ENCODE data around the gene ACOT7. TPM values are rescaled to one million over a fixed set of nuclear protein-coding genes. Genes with fewer than 3 reads are reported as not detected.
A peak's percentile ranks its signal among the peaks of the same experiment; 100 is the strongest.

Gene ACOT7
- total and polyA plus RNA-seq, 2 experiments from 2014 or later = 20.3 to 39.9 TPM

DNA sequence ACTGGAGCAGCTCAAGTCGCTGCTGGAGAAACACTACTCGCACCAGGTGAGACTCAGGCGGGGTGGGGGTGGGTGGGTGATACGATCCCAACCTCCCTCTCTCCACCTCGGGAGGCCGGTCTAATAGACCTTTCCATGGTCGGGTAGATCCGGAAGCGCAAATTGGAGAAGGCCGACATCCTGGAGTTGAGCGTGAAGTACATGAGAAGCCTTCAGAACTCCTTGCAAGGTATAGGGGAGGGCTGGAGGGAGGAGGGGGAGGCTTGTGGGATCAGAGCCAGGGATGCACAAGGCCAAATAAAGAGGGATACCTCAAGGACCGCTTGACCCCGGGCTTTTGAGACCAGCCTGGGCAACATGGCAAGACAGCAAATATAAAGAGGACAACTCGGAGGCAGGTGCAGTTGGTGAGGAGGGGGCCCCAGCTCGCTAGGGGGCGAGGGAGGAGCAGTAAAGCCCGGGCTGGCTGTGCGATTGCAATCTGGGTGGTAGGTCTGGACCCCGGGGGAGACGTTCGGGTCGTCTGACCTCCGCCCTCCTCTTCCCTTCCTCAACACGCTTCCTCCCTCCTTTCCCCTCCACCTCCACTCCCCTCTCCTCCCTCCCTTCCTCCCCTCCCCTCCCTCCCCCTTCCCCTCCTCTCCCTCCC lies 149.0 kb downstream of the ACOT7 start:
- H3K4me3 ChIP-seq = no peak overlapping the region
- H4K20me1 ChIP-seq (ENCODE audit: insufficient read depth, poor library complexity, severe bottlenecking) = no peaks in the 10 kb centered on the region
- H3K79me2 ChIP-seq = no peaks in the 10 kb centered on the region
- H3K4me1 ChIP-seq (ENCODE audit: insufficient read depth) = peaks cover 24% of the 10 kb centered on the region
- no peak overlapping the region for H3K4me2 ChIP-seq
- WGBS (ENCODE audit: low lambda C conversion rate, missing lambda C conversion rate) = 6% methylated on average over 11 of the region's 24 CpGs
- H2AFZ ChIP-seq = no peak overlapping the region
- TF ChIP-seq EZH2phosphoT487 (IDR thresholded peaks at IDR 0.05; ENCODE audit: low read depth, severe bottlenecking, unreplicated experiment) = no peak
- no peak for TF ChIP-seq EZH2 (IDR thresholded peaks at IDR 0.05; ENCODE audit: borderline replicate concordance)
- TF ChIP-seq, protein P1, sequence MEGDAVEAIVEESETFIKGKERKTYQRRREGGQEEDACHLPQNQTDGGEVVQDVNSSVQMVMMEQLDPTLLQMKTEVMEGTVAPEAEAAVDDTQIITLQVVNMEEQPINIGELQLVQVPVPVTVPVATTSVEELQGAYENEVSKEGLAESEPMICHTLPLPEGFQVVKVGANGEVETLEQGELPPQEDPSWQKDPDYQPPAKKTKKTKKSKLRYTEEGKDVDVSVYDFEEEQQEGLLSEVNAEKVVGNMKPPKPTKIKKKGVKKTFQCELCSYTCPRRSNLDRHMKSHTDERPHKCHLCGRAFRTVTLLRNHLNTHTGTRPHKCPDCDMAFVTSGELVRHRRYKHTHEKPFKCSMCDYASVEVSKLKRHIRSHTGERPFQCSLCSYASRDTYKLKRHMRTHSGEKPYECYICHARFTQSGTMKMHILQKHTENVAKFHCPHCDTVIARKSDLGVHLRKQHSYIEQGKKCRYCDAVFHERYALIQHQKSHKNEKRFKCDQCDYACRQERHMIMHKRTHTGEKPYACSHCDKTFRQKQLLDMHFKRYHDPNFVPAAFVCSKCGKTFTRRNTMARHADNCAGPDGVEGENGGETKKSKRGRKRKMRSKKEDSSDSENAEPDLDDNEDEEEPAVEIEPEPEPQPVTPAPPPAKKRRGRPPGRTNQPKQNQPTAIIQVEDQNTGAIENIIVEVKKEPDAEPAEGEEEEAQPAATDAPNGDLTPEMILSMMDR (IDR thresholded peaks at IDR 0.05; ENCODE audit: poor library complexity) = no peak
- no peaks in the 10 kb centered on the region for H3K9me2 ChIP-seq (replicated peaks; ENCODE audit: insufficient read depth)
- no peak overlapping the region for H3K27ac ChIP-seq
- DNase-seq (ENCODE audit: low spot score) = no peak
- H3K9me3 ChIP-seq (ENCODE audit: low read depth) = no peaks in the 10 kb centered on the region
- peaks cover 91% of the 10 kb centered on the region for H3K27me3 ChIP-seq
- H3K36me3 ChIP-seq (replicated peaks; ENCODE audit: insufficient read depth, low read depth) = no peaks in the 10 kb centered on the region

DNA sequence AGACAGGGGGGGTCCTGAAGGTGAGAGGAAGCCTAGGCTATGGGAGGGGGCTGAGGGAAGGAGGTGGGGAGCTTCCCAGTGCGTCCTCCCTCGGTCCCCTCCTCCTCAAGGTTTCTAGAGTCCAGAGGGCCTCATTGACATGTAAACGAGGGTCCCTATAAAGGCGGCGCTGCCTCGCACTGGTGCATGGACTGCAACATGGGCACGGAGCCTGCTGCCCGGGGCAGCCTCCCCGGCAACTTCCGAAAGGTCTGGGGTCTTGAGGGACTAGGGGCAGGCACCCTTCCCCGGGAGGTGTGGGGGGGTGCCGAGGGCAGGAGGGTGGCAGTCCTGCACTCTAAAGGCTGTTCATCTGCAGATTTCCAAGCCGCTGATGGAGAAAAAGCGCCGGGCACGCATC lies 149.6 kb downstream of the ACOT7 start, which contains the start of gene HES3:
HES3 (plus strand) TSS at position 187 of the 400 bp plus-strand sequence; CDS start at position 374, 187 bp downstream.
- Histone ChIP-seq H3K9me3 (ENCODE audit: low read depth) (no peaks in the 10 kb centered on the region), H4K20me1 (ENCODE audit: insufficient read depth, poor library complexity, severe bottlenecking) (no peaks in the 10 kb centered on the region), H2AFZ (no peak within 1 kb of the TSS), H3K9me2 (replicated peaks; ENCODE audit: insufficient read depth) (no peaks in the 10 kb centered on the region), H3K79me2 (no peaks in the 10 kb centered on the region), H3K4me2 (no peak within 1 kb of the TSS), H3K27ac (no peak within 1 kb of the TSS), H3K36me3 (replicated peaks; ENCODE audit: insufficient read depth, low read depth) (no peaks in the 10 kb centered on the region), H3K27me3 (peaks cover 89% of the 10 kb centered on the region), H3K4me1 (ENCODE audit: insufficient read depth) (peaks cover 24% of the 10 kb centered on the region), H3K4me3 (no peak within 1 kb of the TSS)
- 13% methylated on average over 14 of the region's 16 CpGs for WGBS (ENCODE audit: low lambda C conversion rate, missing lambda C conversion rate)
- TF ChIP-seq, protein P1 (IDR thresholded peaks at IDR 0.05; ENCODE audit: poor library complexity) = no peak
- TF ChIP-seq EZH2 (IDR thresholded peaks at IDR 0.05; ENCODE audit: borderline replicate concordance) (no peak), EZH2phosphoT487 (IDR thresholded peaks at IDR 0.05; ENCODE audit: low read depth, severe bottlenecking, unreplicated experiment) (no peak)
- no peak for DNase-seq (ENCODE audit: low spot score)

GRCh38 chr1:6243053-6243834 lies 150.3 kb downstream of the ACOT7 start:
- H3K4me2 ChIP-seq = no peak overlapping the region
- TF ChIP-seq EZH2phosphoT487 (IDR thresholded peaks at IDR 0.05; ENCODE audit: low read depth, severe bottlenecking, unreplicated experiment) (no peak), EZH2 (IDR thresholded peaks at IDR 0.05; ENCODE audit: borderline replicate concordance) (peak; percentile 49)
- TF ChIP-seq, protein P1 (IDR thresholded peaks at IDR 0.05; ENCODE audit: poor library complexity) = no peak
- 49% methylated on average over 20 of the region's 20 CpGs for WGBS (ENCODE audit: low lambda C conversion rate, missing lambda C conversion rate)
- no peaks in the 10 kb centered on the region for H3K9me3 ChIP-seq (ENCODE audit: low read depth)
- H3K79me2 ChIP-seq = no peaks in the 10 kb centered on the region
- peaks cover 89% of the 10 kb centered on the region for H3K27me3 ChIP-seq
- H3K4me3 ChIP-seq = no peak overlapping the region
- no peaks in the 10 kb centered on the region for H3K9me2 ChIP-seq (replicated peaks; ENCODE audit: insufficient read depth)
- no peak overlapping the region for H3K27ac ChIP-seq
- H3K4me1 ChIP-seq (ENCODE audit: insufficient read depth) = peaks cover 24% of the 10 kb centered on the region
- H4K20me1 ChIP-seq (ENCODE audit: insufficient read depth, poor library complexity, severe bottlenecking) = no peaks in the 10 kb centered on the region
- H2AFZ ChIP-seq = no peak overlapping the region
- DNase-seq (ENCODE audit: low spot score) = no peak
- no peaks in the 10 kb centered on the region for H3K36me3 ChIP-seq (replicated peaks; ENCODE audit: insufficient read depth, low read depth)
